ENCODE measurements around the gene IL1RAPL2.

IL1RAPL2 gene

DNA sequence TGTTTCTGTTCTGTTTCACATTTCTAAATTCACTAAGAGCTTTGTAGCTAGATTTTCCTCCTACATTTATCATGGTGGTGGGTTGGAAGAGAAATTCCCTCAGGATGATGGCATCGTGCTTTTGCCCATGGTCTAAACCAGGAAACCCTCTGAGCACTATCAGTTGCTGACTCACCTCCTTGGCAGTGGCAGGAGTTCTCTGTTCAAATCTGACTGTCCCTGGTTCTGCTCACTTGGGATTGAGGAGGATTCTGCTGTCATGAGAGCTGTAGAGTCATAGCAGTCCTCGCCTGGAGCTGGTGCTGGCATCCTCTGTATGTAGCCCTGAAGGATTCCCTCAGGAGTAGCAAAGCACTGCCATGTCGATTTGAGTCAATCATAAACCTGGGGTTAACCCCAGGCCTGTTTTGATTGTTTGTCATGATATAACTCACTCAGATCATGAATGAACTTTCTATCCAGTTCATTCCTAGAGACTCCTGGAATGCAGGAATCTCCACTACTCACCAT lies 645.1 kb downstream of the IL1RAPL2 start:
- no peak for DNase-seq (ENCODE audit: low read depth)
- H3K4me3 ChIP-seq (ENCODE audit: low read depth, low read length), result no peak overlapping the region
- TF ChIP-seq MYC (IDR thresholded peaks at IDR 0.05; ENCODE audit: low read depth, low read length), result no peak
- TF ChIP-seq, protein P1, sequence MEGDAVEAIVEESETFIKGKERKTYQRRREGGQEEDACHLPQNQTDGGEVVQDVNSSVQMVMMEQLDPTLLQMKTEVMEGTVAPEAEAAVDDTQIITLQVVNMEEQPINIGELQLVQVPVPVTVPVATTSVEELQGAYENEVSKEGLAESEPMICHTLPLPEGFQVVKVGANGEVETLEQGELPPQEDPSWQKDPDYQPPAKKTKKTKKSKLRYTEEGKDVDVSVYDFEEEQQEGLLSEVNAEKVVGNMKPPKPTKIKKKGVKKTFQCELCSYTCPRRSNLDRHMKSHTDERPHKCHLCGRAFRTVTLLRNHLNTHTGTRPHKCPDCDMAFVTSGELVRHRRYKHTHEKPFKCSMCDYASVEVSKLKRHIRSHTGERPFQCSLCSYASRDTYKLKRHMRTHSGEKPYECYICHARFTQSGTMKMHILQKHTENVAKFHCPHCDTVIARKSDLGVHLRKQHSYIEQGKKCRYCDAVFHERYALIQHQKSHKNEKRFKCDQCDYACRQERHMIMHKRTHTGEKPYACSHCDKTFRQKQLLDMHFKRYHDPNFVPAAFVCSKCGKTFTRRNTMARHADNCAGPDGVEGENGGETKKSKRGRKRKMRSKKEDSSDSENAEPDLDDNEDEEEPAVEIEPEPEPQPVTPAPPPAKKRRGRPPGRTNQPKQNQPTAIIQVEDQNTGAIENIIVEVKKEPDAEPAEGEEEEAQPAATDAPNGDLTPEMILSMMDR (IDR thresholded peaks at IDR 0.05; ENCODE audit: low read depth, low read length), result no peak
- TF ChIP-seq POLR2A (IDR thresholded peaks at IDR 0.05; ENCODE audit: extremely low read depth, insufficient read length), result no peak
- no peak for TF ChIP-seq MAX (IDR thresholded peaks at IDR 0.05; ENCODE audit: low read depth, low read length)

- DNase-seq (ENCODE audit: low read depth), result no peak
- TF ChIP-seq MAX (IDR thresholded peaks at IDR 0.05; ENCODE audit: low read depth, low read length), result no peak
- no peak for TF ChIP-seq POLR2A (IDR thresholded peaks at IDR 0.05; ENCODE audit: extremely low read depth, insufficient read length)
- TF ChIP-seq, protein P1 (IDR thresholded peaks at IDR 0.05; ENCODE audit: low read depth, low read length), result no peak
- TF ChIP-seq MYC (IDR thresholded peaks at IDR 0.05; ENCODE audit: low read depth, low read length), result no peak
- H3K4me3 ChIP-seq (ENCODE audit: low read depth, low read length), result no peak overlapping the region
Measured at GRCh38 chrX:105219454-105220401, 653.7 kb downstream of the IL1RAPL2 start.

DNA sequence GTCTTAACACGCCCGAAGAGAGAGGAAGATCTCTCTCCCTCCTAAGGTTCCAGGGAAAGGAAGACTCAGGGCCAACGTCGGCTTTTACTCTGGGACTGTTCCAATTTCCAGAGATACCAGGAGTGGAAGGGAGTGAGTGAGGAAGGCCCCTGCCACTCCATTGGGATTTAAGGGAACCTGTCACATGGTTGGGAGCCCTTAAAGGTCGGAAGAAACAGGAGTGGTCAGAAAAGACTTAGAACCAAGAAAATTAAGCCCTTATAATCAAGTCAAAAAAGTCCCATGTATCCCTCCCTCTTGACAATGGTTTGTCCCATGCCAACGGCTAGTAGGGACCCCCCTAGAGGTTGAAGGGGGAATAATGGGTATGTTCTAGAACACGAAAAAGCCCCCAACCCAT lies 654.6 kb downstream of the IL1RAPL2 start, which contains the start of gene TEX13A:
Gene TEX13A (minus strand): TSS at position 59 of the 400 bp plus-strand sequence. CDS start 297 bp downstream, outside the sequence.
- DNase-seq (ENCODE audit: low read depth), result no peak
- no peak within 1 kb of the TSS for H3K4me3 ChIP-seq (ENCODE audit: low read depth, low read length)
- TF ChIP-seq, protein P1 (IDR thresholded peaks at IDR 0.05; ENCODE audit: low read depth, low read length), result no peak
- no peak for TF ChIP-seq MYC (IDR thresholded peaks at IDR 0.05; ENCODE audit: low read depth, low read length)

DNA sequence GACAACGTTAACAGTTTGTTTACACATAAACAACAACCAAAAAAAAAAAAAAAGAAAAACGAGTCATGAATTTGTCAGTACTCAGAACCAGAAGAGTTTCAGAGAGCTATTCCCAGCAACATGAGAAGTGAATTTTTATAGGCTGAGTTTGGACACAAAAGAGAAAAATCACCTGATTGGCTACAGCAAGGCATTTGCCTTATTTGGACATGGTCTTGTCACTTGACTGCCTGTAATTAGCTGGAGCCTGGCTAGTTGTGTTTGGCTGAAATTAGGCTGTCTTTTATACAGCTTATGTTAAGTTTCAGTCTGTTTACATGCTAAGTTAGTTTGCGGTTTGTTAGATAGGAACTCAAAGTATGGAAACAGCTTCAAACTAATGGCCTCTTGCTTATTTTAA lies 655.4 kb downstream of the IL1RAPL2 start:
- H3K4me3 ChIP-seq (ENCODE audit: low read depth, low read length), result no peak overlapping the region
- TF ChIP-seq POLR2A (IDR thresholded peaks at IDR 0.05; ENCODE audit: extremely low read depth, insufficient read length), result no peak
- TF ChIP-seq, protein P1 (IDR thresholded peaks at IDR 0.05; ENCODE audit: low read depth, low read length), result no peak
- TF ChIP-seq MAX (IDR thresholded peaks at IDR 0.05; ENCODE audit: low read depth, low read length), result no peak
- TF ChIP-seq MYC (IDR thresholded peaks at IDR 0.05; ENCODE audit: low read depth, low read length), result no peak
- DNase-seq (ENCODE audit: low read depth), result peak; percentile 2

DNA sequence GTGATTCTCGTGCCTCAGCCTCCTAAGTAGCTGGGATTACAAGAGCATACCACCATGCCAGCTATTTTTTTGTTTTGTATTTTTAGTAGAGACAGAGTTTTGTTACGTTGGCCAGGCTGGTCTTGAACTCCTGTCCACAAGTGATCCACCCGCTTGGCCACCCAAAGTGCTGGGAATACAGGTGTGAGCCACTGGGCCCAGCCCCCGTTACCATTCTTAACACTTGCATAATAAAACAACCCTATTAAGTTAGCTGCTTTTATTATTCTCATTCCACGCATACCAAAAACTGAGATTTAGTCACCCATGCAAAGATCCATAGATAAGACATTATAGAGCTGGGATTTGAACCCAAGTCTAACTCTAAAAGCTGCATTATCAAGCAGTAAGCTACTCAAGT lies 660.5 kb downstream of the IL1RAPL2 start:
- no peak for DNase-seq (ENCODE audit: low read depth)
- TF ChIP-seq MYC (IDR thresholded peaks at IDR 0.05; ENCODE audit: low read depth, low read length) (no peak), MAX (IDR thresholded peaks at IDR 0.05; ENCODE audit: low read depth, low read length) (no peak), POLR2A (IDR thresholded peaks at IDR 0.05; ENCODE audit: extremely low read depth, insufficient read length) (no peak)
- TF ChIP-seq, protein P1 (IDR thresholded peaks at IDR 0.05; ENCODE audit: low read depth, low read length), result no peak
- no peak overlapping the region for H3K4me3 ChIP-seq (ENCODE audit: low read depth, low read length)

Measured in NB4 (cell line).